PFSK-1 (cell line): ENCODE measurements around the gene PHF19.

Experiments
- FOXP2 ChIP-seq: optimal IDR thresholded peaks from 2 replicates; pipeline ENCODE3; 2011; ENCODE audit warnings: borderline replicate concordance, control low read depth, inconsistent platforms; ENCODE audit not compliant: insufficient read depth; ENCODE audit errors: extremely low read length, extremely low read depth
- POLR2AphosphoS5 ChIP-seq: IDR thresholded peaks from 2 replicates; pipeline ENCODE4 v1.6.1; 2012; ENCODE audit warnings: low read depth, mild to moderate bottlenecking, control low read depth, low read length, moderate library complexity
- SIN3A ChIP-seq: IDR thresholded peaks from 2 replicates; pipeline ENCODE4 v1.6.1; 2012; ENCODE audit warnings: mild to moderate bottlenecking, low read length, moderate library complexity, borderline replicate concordance; ENCODE audit not compliant: insufficient read depth
- TAF1 ChIP-seq: IDR thresholded peaks from 2 replicates; pipeline ENCODE4 v1.6.1; 2012; ENCODE audit warnings: low read length, control low read depth, borderline replicate concordance; ENCODE audit not compliant: insufficient read depth
- TF ChIP-seq, protein P1 (sequence below), 2 experiments: IDR thresholded peaks; 2 replicates each; pipeline versions ENCODE4 v1.6.1 to v1.8.0; 2011 to 2012; ENCODE audit warnings: low read depth in 2 of 2, low read length in 2 of 2, control low read depth in 1 of 2, inconsistent platforms in 1 of 2, mild to moderate bottlenecking in 1 of 2, moderate library complexity in 1 of 2; ENCODE audit not compliant: insufficient read depth in 1 of 2

The PHF19 gene

DNA sequence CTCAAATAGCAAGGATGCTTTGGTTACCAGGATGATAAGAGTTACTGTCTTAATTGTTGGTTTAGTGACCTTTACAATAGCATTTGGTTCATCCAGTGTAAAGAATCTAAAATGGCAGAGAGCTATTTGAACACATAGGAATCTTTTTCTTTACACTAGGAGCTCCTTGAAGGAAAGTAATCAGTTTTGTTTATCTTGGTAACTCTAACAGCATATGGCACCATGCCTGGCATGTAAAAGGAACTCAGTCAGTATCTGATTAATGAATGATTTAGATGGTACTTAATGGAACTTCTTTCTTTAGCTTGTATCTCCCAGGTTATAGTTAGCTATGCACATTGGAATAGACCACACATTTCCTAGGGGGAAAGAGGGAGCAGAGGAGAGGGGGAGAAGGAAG lies 44.2 kb downstream of the PHF19 start:
- TF ChIP-seq, protein P1, sequence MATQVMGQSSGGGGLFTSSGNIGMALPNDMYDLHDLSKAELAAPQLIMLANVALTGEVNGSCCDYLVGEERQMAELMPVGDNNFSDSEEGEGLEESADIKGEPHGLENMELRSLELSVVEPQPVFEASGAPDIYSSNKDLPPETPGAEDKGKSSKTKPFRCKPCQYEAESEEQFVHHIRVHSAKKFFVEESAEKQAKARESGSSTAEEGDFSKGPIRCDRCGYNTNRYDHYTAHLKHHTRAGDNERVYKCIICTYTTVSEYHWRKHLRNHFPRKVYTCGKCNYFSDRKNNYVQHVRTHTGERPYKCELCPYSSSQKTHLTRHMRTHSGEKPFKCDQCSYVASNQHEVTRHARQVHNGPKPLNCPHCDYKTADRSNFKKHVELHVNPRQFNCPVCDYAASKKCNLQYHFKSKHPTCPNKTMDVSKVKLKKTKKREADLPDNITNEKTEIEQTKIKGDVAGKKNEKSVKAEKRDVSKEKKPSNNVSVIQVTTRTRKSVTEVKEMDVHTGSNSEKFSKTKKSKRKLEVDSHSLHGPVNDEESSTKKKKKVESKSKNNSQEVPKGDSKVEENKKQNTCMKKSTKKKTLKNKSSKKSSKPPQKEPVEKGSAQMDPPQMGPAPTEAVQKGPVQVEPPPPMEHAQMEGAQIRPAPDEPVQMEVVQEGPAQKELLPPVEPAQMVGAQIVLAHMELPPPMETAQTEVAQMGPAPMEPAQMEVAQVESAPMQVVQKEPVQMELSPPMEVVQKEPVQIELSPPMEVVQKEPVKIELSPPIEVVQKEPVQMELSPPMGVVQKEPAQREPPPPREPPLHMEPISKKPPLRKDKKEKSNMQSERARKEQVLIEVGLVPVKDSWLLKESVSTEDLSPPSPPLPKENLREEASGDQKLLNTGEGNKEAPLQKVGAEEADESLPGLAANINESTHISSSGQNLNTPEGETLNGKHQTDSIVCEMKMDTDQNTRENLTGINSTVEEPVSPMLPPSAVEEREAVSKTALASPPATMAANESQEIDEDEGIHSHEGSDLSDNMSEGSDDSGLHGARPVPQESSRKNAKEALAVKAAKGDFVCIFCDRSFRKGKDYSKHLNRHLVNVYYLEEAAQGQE (IDR thresholded peaks at IDR 0.05; ENCODE audit: insufficient read depth in 1 of 2, low read depth in 2 of 2, low read length in 2 of 2), result no peak
- TF ChIP-seq FOXP2, result no peak
- TF ChIP-seq POLR2AphosphoS5, result no peak
- no peak for TF ChIP-seq TAF1
- TF ChIP-seq SIN3A, result no peak

DNA sequence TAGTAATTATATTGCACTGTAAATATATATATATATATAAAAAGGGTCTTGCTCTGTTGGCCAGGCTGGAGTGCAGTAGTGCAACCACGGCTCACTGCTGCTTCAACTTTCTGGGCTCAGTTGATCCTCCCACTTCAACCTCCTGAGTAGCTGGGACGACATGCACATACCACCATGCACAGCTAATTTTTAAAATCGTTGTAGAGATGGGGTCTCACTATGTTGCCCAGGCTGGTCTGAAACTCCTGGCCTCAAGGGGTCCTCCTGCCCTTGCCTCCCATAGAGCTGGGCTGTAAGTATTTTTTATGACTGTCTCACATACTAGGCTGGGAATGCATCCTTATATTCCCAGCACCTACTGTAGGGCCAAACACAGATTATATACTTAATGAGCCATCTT lies 46.1 kb downstream of the PHF19 start:
- no peak for TF ChIP-seq TAF1
- TF ChIP-seq POLR2AphosphoS5, result no peak
- TF ChIP-seq, protein P1 (IDR thresholded peaks at IDR 0.05; ENCODE audit: insufficient read depth in 1 of 2, low read depth in 2 of 2, low read length in 2 of 2), result no peak
- TF ChIP-seq SIN3A, result no peak
- no peak for TF ChIP-seq FOXP2

DNA sequence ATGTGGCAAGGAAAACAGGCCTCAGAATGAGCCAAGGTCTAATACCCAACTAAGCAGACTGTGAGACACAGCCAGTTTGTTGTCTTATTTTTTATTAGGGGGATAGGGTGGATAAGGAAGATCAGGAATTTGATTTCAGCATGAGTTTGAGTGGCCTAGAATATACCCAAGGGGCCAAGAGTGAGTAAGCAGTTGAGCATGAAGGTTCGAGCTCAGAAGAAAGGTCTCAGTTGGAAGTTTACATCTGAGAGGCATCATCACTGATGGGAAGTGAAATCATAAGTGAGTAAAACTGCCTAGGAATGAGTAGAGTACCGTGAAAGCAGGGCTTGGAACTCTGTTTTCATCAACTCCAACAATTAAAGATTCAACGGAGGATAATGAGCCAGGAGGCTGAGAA lies 46.8 kb downstream of the PHF19 start:
- TF ChIP-seq, protein P1 (IDR thresholded peaks at IDR 0.05; ENCODE audit: insufficient read depth in 1 of 2, low read depth in 2 of 2, low read length in 2 of 2), result no peak
- no peak for TF ChIP-seq POLR2AphosphoS5
- no peak for TF ChIP-seq SIN3A
- TF ChIP-seq TAF1, result no peak
- no peak for TF ChIP-seq FOXP2

DNA sequence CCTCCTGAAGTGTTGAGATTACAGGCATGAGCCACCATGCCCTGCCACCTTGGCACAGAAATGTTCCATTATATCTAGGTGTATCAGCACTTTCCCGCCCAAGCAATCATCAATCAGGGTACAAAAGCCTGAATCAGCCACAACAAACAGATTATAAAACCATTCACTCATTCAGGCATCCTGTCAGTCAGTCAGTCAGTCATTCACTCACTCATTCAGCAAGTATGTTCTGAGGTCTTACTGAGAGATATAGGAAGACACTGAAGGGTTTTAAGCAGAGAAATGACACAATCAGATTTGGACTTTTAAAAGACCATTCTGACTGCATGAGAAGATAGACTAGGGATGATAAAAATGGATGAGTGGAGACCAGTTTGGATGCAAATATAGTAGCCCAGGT lies 47.3 kb downstream of the PHF19 start:
- no peak for TF ChIP-seq SIN3A
- no peak for TF ChIP-seq POLR2AphosphoS5
- TF ChIP-seq FOXP2, result no peak
- TF ChIP-seq, protein P1 (IDR thresholded peaks at IDR 0.05; ENCODE audit: insufficient read depth in 1 of 2, low read depth in 2 of 2, low read length in 2 of 2), result no peak
- no peak for TF ChIP-seq TAF1

DNA sequence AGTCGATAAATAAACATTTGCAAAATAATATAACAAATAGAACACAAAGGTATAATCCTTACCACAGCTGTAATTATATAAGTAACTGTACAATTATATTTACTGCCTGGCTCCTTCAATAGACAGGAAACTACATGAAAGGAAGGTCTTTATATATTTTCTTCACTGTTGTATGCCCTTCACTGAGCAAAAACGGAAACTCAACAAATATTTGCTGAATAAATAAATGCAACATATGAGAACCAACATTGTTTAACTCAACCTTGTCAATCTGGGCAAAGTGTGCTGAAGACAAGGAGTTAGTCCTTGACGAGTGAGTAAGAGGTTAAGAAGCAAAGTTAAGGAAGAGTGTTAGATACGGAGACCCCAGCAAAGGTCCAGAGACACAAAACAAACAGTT lies 56.9 kb downstream of the PHF19 start:
- TF ChIP-seq POLR2AphosphoS5 (no peak), TAF1 (no peak), FOXP2 (no peak), SIN3A (no peak)
- TF ChIP-seq, protein P1 (IDR thresholded peaks at IDR 0.05; ENCODE audit: insufficient read depth in 1 of 2, low read depth in 2 of 2, low read length in 2 of 2), result no peak
